Cortex of kidney (tissue), 1 donor: Measurements from ENCODE around the gene EARS2.
"Not testable (repeated sequence)": the region's sequence is repeated elsewhere in the genome, so short reads cannot be mapped to it uniquely, and the experiment has no call there.

Experiments used
- DNase-seq: peaks from one replicate; lab custom pipeline; 2025; lab: John Stamatoyannopoulos, UW

EARS2 gene

DNA sequence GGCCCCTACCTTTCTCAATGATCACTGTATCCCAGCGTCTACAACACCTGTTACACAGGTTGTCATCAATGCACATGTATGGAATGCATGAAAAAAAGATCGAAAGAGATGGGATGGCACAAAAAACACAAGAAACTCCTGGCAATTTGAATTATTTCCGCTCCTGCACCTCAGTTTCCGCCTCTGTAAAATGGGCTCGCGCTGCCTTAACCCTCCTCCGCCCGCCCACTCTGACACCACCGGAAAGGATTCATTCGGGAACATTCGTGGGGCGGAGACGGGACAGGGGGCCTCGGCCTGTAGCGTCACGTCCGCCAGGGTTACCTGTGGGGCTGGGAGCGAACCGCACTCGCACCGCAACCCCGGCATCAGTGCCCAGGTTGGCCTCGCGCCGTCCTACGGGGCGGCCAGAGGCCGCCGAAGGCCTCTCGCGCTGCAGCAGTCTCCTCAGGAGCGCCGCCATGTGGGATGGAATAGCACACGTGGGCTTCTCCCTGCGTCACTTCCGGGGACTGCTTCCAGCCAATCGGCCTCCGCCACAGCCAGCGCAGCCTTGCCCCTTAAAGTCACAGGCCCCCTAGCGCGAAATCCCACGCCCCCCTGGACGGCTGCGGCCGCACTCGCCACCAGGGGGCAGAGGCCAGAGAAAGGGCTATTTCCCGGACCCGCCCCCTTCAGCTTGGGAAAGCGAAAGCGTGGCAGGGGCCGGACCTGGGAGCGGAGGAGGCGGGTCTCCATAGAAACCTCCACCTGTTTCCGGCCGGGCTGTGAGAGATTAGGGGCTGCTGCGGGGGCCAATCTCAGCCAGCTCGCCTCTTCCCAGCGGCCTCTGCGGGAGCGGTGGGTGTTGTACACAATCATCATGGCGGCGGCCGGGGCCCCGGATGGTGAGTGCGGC, at the start of gene EARS2, which contains the start of gene UBFD1:
Gene EARS2 (minus strand): TSS at position 470 of the 898 bp plus-strand sequence. CDS start 7 bp downstream, at position 463.
Gene UBFD1 (plus strand): TSS at position 847 of the 898 bp plus-strand sequence. CDS start 16 bp downstream, at position 863.
- peak; percentile 80 for DNase-seq

DNA sequence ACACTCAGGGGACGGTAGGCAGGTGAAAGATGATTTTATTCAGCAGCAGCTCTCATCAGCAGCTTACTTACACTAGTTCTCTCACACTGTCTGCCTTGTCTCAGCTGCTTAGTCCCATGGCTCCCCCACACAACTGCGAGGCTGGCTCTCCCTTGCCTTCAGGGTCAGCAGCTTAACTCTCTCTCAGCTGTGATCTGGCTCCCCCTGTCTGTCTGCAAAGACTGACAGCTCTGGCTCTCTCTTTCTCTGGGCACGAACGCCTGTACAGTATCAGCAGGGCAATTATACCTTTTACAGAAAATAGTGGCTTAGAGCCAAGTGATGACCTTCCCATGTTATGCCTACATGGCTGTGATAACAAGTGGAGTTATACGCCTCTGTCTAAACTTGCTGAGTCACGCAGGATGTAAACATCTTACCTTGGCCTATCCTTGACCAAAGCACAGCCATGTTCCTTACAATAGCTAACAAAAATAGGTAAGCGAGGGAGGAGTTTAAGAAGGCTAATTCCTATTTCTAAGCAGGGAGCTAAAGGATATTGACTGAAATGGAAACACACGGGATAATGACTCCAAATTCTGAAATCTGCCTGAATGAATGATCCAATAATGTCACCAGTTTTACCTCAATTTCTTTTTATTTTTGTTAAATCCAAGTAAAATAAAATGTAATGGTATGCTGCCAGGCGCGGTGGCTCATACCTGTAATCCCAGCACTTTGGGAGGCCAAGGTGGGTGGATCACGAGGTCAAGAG, 40.0 kb upstream of the EARS2 start:
- no peak for DNase-seq

DNA sequence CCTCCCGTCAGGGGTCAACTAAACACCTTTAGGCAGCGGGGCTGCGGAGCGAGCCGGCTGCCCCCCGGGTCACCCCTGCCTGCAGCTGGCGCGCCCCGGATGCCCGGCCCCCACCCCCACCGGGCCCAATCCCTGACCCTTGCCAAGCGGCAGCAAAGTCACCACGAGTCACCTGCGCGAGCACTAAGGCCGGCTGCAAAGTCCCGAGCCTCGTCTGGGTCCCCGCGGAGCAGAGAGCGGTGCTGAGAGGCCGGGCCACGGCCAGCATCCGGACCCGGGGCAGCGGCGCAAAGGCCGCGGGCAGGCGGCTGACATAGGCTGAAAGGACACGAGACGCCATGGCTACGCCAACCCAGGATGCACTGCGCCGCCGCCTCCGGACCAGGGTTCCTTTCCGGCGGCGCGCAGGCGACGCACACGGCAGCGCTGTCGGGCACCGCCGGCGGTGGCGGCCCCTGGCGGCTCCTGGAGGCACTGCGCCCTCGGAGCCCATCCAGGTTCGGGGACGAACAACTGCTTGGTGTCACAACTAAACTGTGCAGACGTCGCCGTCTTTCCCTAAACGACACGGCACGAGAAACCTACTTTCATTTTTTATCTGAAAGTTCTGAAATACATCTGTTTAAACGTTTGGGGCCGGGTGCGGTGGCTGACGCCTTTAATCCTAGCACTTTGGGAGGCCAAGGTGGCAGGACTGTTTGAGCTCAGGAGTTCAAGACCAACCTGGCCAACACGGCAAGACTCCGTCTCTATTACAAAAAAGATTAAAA, 39.0 kb upstream of the EARS2 start, which contains the start of gene NDUFAB1:
Gene NDUFAB1 (minus strand): TSS at position 366 of the 770 bp plus-strand sequence. CDS start 26 bp downstream, at position 340.
- DNase-seq = no peak

DNA sequence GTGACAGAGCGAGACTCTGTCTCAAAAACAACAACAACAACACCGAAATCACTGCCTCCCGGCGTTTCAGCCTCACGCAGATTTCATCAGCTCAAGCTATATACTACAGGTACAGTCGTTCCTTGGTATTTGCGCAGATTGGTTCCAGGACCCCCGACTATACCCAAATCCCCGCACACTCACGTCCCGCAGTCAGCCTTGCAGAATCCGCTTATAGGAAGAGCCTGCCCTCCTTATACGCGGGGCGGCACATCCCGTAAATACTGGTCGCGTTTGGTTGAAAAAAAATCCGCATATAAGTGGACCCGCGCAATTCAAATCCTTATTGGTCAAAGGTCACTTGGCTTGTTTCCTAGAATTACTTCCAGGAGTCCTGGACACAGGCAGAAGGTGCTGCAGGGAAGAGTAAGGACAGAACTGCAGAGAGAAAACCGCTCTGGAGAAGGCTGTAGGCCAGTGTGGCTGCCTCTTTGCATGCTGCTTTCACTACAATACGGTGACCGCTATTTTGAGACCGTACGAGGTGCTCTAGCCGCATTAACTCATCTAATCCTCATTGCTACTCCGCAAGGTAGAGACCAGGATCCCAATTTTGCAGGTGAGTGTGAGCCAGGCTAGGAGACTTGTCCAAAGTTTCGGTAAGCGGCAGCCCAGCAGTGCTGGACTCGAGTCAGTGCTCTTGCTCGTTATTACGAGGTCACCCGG, 38.2 kb upstream of the EARS2 start:
- no peak for DNase-seq

- no peak for DNase-seq
These were observed 37.0 kb upstream of the EARS2 start for GRCh38 chr16:23594186-23594585.

- no peak for DNase-seq
These were observed 33.0 kb upstream of the EARS2 start for GRCh38 chr16:23590181-23590580.

DNA sequence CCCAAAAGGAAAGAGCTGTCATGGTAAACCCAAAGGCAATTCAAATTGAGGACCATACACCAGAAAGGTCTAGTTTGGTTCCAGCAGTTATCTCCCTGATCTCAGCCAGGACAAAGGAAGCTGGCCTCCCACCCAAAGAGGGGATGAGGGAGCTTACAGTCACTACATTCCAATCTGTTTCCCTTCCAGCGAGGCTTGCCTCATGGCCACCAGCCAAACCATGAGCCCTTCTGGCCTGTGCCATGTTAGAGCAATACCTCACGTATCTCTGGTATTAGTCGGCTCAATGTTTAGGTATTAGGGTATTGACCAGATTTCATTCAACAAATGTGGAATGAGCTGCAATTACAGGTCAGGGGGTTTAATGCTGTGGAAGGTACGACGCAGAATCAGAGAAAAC, 30.6 kb upstream of the EARS2 start:
- DNase-seq = no peak

GRCh38 chr16:23584186-23585076, 27.3 kb upstream of the EARS2 start:
- DNase-seq = no peak

DNA sequence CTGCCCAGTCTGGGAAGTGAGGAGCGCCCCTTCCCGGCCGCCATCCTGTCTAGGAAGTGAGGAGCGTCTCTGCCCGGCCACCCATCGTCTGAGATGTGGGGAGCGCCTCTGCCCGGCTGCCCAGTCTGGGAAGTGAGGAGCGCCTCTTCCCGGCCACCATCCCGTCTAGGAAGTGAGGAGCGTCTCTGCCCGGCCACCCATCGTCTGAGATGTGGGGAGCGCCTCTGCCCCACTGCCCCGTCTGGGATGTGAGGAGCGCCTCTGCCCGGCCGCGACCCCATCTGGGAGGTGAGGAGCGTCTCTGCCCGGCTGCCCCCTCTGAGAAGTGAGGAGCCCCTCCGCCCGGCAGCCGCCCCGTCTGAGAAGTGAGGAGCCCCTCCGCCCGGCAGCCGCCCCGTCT, 26.1 kb upstream of the EARS2 start:
- DNase-seq = not testable (repeated sequence)

- DNase-seq = no peak
These were observed 24.6 kb upstream of the EARS2 start for GRCh38 chr16:23581764-23582163.

- DNase-seq = no peak
These were observed 23.2 kb upstream of the EARS2 start for GRCh38 chr16:23580391-23580790.

GRCh38 chr16:23579371-23579770, 22.2 kb upstream of the EARS2 start:
- DNase-seq = no peak

DNA sequence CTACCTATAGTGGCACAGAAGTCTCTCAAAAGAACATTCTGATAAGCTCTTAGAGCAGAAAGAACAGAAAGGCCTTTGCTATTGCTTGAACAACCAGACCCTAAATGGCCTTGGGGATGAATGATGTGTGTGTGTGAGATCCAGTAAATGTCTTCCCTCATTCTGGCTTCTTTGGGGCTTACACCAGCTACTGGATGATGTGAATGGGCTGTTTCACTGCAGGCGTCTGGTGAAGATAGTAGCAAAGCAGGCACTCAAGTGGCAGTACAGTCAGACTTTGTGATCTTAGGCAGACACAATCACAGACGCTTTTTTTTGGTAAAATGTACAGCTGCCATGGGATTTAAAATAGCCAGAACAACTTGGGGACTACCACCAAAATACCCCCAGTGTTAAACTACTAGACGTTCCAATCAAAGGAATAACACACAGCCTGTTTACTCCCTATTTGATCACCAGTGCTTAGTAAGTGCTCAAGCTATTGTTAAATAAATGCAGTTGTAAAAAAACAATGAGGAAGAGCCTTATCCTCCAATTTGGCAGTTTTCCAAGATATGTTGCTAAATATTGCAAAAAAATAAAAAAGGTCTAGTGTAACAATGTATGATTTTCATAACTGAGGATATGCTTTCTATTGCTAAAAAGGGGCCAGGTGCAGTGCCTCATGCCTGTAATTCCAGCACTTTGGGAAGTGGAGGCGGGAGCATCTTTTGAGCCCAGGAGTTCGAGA, 21.1 kb upstream of the EARS2 start:
- DNase-seq = no peak

DNA sequence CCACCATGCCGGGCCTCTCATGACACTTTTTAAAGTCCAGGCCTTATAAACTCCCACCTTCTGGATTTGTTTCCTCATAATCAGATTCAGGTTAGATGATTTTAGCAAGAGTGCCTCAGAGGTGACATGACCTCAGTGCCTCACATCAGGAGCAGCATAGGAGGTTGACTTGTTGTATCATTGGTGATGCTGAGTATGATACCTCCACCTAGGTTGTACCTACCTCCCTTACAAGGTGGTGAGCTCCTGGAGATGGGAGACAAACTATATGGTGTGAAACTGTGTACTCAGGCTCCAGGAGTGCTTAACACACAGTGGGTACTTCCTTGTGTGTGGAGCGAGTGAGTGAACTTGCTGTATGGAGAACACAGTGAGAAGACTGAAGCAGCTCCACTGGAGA, 20.3 kb upstream of the EARS2 start:
- DNase-seq = no peak

DNA sequence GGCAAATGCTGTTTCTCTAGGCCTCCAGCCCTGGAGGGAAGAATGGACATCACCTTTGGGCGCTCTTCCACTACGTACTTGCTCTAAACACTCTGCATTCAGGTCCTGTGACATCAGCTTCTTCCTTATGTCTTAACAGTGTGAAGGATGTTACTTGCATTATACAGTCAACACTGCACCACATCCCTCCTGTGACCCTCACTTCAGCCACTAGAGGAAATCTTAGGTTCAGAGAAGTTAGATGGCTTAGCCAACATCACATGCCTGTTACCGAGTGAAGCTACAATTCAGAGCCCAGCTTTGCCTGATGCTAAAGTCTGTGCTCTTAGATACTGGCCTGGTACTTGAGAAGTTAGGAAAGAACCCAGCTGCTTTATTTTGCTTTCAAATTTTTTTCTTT, 18.7 kb upstream of the EARS2 start:
- DNase-seq = no peak

GRCh38 chr16:23573817-23574216, 16.7 kb upstream of the EARS2 start:
- DNase-seq = no peak

GRCh38 chr16:23572394-23572793, 15.2 kb upstream of the EARS2 start:
- no peak for DNase-seq

DNA sequence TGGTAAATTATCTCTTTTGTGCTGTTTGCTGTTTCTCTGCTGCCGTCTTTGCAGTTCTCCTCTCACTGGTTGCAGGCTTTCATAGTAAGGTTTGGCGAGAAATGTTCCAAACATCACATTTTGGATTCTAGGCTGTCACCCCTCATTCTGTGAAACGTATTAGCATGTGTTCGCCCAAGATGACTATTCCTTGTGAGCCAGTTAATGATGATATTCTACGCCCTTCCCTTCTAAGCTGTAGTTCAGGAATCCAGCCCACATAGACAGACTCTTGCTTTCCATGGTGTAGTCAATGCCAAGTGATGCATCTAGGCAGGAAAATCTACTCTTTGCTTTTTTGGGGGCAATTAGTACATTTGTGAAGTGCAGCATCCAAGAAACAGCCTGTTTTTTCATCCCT, 14.7 kb upstream of the EARS2 start:
- no peak for DNase-seq

GRCh38 chr16:23570992-23571632, 14.0 kb upstream of the EARS2 start:
- no peak for DNase-seq
